ENCODE measurements around the gene CTSZ.
"Not testable (repeated sequence)": the region's sequence is repeated elsewhere in the genome, so short reads cannot be mapped to it uniquely, and the experiment has no call there.

DNA sequence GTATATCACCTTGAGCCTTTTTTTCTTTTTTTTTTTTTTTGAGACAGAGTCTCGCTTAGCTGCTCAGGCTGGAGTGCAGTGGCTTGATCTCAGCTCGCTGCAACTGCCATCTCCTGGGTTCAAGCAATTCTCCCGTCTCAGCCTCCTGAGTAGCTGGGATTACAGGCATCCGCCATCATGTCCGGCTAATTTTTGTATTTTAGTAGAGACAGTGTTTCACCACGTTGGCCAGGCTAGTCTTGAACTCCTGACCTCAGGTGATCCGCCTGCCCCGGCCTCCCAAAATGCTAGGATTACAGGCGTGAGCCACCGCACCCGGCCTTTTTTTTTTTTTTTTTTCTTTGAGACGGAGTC lies 24.0 kb downstream of the CTSZ start:
- not testable (repeated sequence) for TF ChIP-seq CTCF, EP300, POLR2AphosphoS5 (IDR thresholded peaks at IDR 0.05)
